IMR-90 (cell line): ENCODE results near the gene FAM241A. TPM values are rescaled to one million over a fixed set of nuclear protein-coding genes. Genes with fewer than 3 reads are reported as not detected.

Experiments used
- ATAC-seq: fragments of 200-7000 bp; cut with Tn5 transposase; 2 replicates; pipeline ENCODE4 v1.9.1; 2020; ENCODE audit warnings: low read depth, mild to moderate bottlenecking, moderate library complexity
- BruUV-seq: library from RNA; stranded (reverse); fragments of 400-500 nt; replicated peaks from 2 replicates; lab custom pipeline; 2021; lab: Mats Ljungman, UMichigan
- CTCF ChIA-PET: fragments of 300-600 bp; formaldehyde crosslinking; extraction: SDS; loops from one replicate; lab custom pipeline; 2021; ENCODE audit warnings: antibody characterized with exemption; lab: Yijun Ruan, JAX
- POLR2A ChIA-PET: fragments of 300-600 bp; sonication (Branson Sonifier 250); formaldehyde crosslinking; loops from one replicate; lab custom pipeline; 2022; ENCODE audit warnings: antibody characterized with exemption; ENCODE audit not compliant: unreplicated experiment; lab: Charles Lee
- DNase-seq: peaks from one replicate; pipeline ENCODE4 v3.0.0; 2013
- H2AFZ ChIP-seq: replicated peaks from 2 replicates; pipeline ENCODE3; 2013; ENCODE audit warnings: low read length, mild to moderate bottlenecking; ENCODE audit not compliant: poor library complexity
- H2AK5ac ChIP-seq: 2 replicates; pipeline ENCODE4 v1.6.1; 2013; ENCODE audit warnings: low read depth, low read length, inconsistent platforms
- H2AK9ac ChIP-seq: replicated peaks from 2 replicates; pipeline ENCODE3; 2013; ENCODE audit warnings: mild to moderate bottlenecking, low read depth, low read length, moderate library complexity; ENCODE audit not compliant: poor library complexity
- H2BK120ac ChIP-seq: 2 replicates; pipeline ENCODE4 v1.6.1; 2013; ENCODE audit warnings: low read depth, low read length, inconsistent platforms
- H2BK15ac ChIP-seq: 3 replicates; pipeline ENCODE4 v1.6.1; 2013; ENCODE audit warnings: low read depth, low read length, inconsistent platforms
- H2BK20ac ChIP-seq: 2 replicates; pipeline ENCODE4 v1.6.1; 2013; ENCODE audit warnings: low read depth, mild to moderate bottlenecking, inconsistent platforms, low read length, moderate library complexity
- H2BK5ac ChIP-seq: 2 replicates; pipeline ENCODE4 v1.6.1; 2013; ENCODE audit warnings: mild to moderate bottlenecking, low read depth, low read length, inconsistent platforms; ENCODE audit not compliant: poor library complexity, severe bottlenecking
- H3K14ac ChIP-seq: replicated peaks from 2 replicates; pipeline ENCODE4 v1.6.1; 2013; ENCODE audit warnings: low read depth, low read length, inconsistent platforms
- H3K18ac ChIP-seq: 2 replicates; pipeline ENCODE4 v1.6.1; 2013; ENCODE audit warnings: low read depth, low read length, control low read depth
- H3K23ac ChIP-seq: 2 replicates; pipeline ENCODE4 v1.6.1; 2013; ENCODE audit warnings: low read depth, low read length, inconsistent platforms
- H3K27ac ChIP-seq: 2 replicates; pipeline ENCODE4 v1.5.1; 2013; ENCODE audit warnings: mild to moderate bottlenecking, control low read depth, low read length; ENCODE audit not compliant: insufficient read depth
- H3K27me3 ChIP-seq: 2 replicates; pipeline ENCODE4 v1.6.1; 2013; ENCODE audit warnings: low read length; ENCODE audit not compliant: control insufficient read depth, insufficient read depth
- H3K36me3 ChIP-seq: 2 replicates; pipeline ENCODE4 v1.6.1; 2013; ENCODE audit warnings: low read length, mixed read lengths; ENCODE audit not compliant: control insufficient read depth, insufficient read depth
- H3K4ac ChIP-seq: 2 replicates; pipeline ENCODE4 v1.6.1; 2013; ENCODE audit warnings: low read depth, low read length, inconsistent platforms
- H3K4me1 ChIP-seq: 2 replicates; pipeline ENCODE4 v1.6.1; 2013; ENCODE audit warnings: low read length, mixed read lengths; ENCODE audit not compliant: control insufficient read depth, insufficient read depth
- H3K4me2 ChIP-seq: 2 replicates; pipeline ENCODE4 v1.6.1; 2013; ENCODE audit warnings: low read depth, mild to moderate bottlenecking, control low read depth, low read length, moderate library complexity
- H3K4me3 ChIP-seq: 2 replicates; pipeline ENCODE4 v1.5.1; 2013; ENCODE audit warnings: low read depth, mild to moderate bottlenecking, control low read depth, low read length, moderate library complexity; ENCODE audit not compliant: insufficient read depth
- H3K56ac ChIP-seq: 2 replicates; pipeline ENCODE4 v1.6.1; 2013; ENCODE audit warnings: low read length, inconsistent platforms; ENCODE audit not compliant: insufficient read depth; ENCODE audit errors: extremely low read depth
- H3K79me1 ChIP-seq, 2 experiments: 2 replicates each; pipeline ENCODE4 v1.6.1; 2013; ENCODE audit warnings: low read length in 2 of 2, inconsistent platforms in 1 of 2, low read depth in 1 of 2
- H3K9ac ChIP-seq: 2 replicates; pipeline ENCODE4 v1.6.1; 2013; ENCODE audit warnings: low read depth, low read length, control low read depth
- H3K9me1 ChIP-seq: 2 replicates; pipeline ENCODE4 v1.6.1; 2013; ENCODE audit warnings: low read length, inconsistent platforms; ENCODE audit not compliant: insufficient read depth
- H3K9me3 ChIP-seq: 2 replicates; pipeline ENCODE4 v1.6.1; 2013; ENCODE audit warnings: low read length; ENCODE audit not compliant: control insufficient read depth, insufficient read depth
- H4K20me1 ChIP-seq: 2 replicates; pipeline ENCODE4 v1.6.1; 2013; ENCODE audit warnings: low read length, inconsistent platforms; ENCODE audit not compliant: insufficient read depth
- H4K5ac ChIP-seq: 2 replicates; pipeline ENCODE4 v1.6.1; 2013; ENCODE audit warnings: mild to moderate bottlenecking, low read depth, low read length, control low read depth
- H4K8ac ChIP-seq, 2 experiments: 2 replicates each; pipeline ENCODE4 v1.6.1; 2013; ENCODE audit warnings: low read depth in 2 of 2, low read length in 2 of 2, control low read depth in 1 of 2, inconsistent platforms in 1 of 2
- H4K91ac ChIP-seq: 2 replicates; pipeline ENCODE4 v1.6.1; 2013; ENCODE audit warnings: low read depth, low read length, inconsistent platforms; ENCODE audit not compliant: insufficient read depth
- CEBPB ChIP-seq: IDR thresholded peaks from 2 replicates; pipeline ENCODE4 v1.6.1; 2012; ENCODE audit warnings: low read depth, low read length, improper control_type of control experiment
- FOS ChIP-seq: fragments of 150-350 bp; IDR thresholded peaks from 2 replicates; pipeline ENCODE4 v1.6.1; 2016; ENCODE audit warnings: low read depth, low read length
- MAFK ChIP-seq: IDR thresholded peaks from 2 replicates; pipeline ENCODE4 v1.6.1; 2012; ENCODE audit warnings: low read depth, low read length, improper control_type of control experiment
- MAZ ChIP-seq: IDR thresholded peaks from 2 replicates; pipeline ENCODE4 v1.6.1; 2012; ENCODE audit warnings: low read depth, mild to moderate bottlenecking, low read length, improper control_type of control experiment, moderate library complexity, borderline replicate concordance
- MXI1 ChIP-seq: IDR thresholded peaks from 2 replicates; pipeline ENCODE4 v1.6.1; 2012; ENCODE audit warnings: low read depth, mild to moderate bottlenecking, low read length, moderate library complexity, borderline replicate concordance
- RFX5 ChIP-seq: IDR thresholded peaks from 2 replicates; pipeline ENCODE4 v1.8.0; 2012; ENCODE audit warnings: low read depth, mild to moderate bottlenecking, low read length, moderate library complexity
- SMC3 ChIP-seq: fragments of 150-350 bp; IDR thresholded peaks from 2 replicates; pipeline ENCODE4 v1.6.1; 2016; ENCODE audit warnings: low read depth, mild to moderate bottlenecking, antibody characterized with exemption, low read length, moderate library complexity
- dilution Hi-C: fragments of 300-500 bp; cut with HindIII; formaldehyde crosslinking; loops from one replicate; pipeline ENCODE4 v1.14.3; 2018; ENCODE audit warnings: low sequenced_read_pairs; ENCODE audit not compliant: unreplicated experiment
- in situ Hi-C: fragments of 300-500 bp; cut with MboI; formaldehyde crosslinking; loops from 3 replicates; pipeline ENCODE4 v1.14.3; 2019; ENCODE audit warnings: low sequenced_read_pairs, inconsistent platforms, mixed read lengths
- intact Hi-C: fragments of 100-400 bp; cut with micrococcal nuclease; formaldehyde crosslinking; loops from 2 replicates; pipeline ENCODE4 v1.10.0; 2022
- polyA plus RNA-seq, 3 experiments: library from polyadenylated mRNA; depleted of rRNA; stranded (reverse); fragments of >200 nt; gene quantifications; 2 replicates each; pipeline ENCODE4 v1.2.3, GENCODE V29; 2012; ENCODE audit warnings: low replicate concordance in 1 of 3
- total RNA-seq: library from RNA; depleted of rRNA; stranded (reverse); fragments of >200 nt; gene quantifications from 2 replicates; pipeline ENCODE4 v1.2.3, GENCODE V29; 2012
- TF ChIP-seq, protein P1 (sequence below): fragments of 150-350 bp; IDR thresholded peaks from 2 replicates; pipeline ENCODE4 v1.6.1; 2016; ENCODE audit warnings: low read depth, mild to moderate bottlenecking, low read length, moderate library complexity, borderline replicate concordance
- TF ChIP-seq, protein P2 (sequence below): fragments of 150-350 bp; IDR thresholded peaks from 2 replicates; pipeline ENCODE4 v1.6.1; 2017; ENCODE audit warnings: mild to moderate bottlenecking, antibody characterized with exemption, low read length, low read depth
- TF ChIP-seq, protein P3 (sequence below): conservative IDR thresholded peaks from 2 replicates; pipeline ENCODE4 v1.5.1; 2012; ENCODE audit warnings: mild to moderate bottlenecking, low read depth, low read length, improper control_type of control experiment

Gene FAM241A
- total and polyA plus RNA-seq, 2 of the 4 experiments (the other 2 are of a cell fraction): under 0.01 to 0.24 TPM

DNA sequence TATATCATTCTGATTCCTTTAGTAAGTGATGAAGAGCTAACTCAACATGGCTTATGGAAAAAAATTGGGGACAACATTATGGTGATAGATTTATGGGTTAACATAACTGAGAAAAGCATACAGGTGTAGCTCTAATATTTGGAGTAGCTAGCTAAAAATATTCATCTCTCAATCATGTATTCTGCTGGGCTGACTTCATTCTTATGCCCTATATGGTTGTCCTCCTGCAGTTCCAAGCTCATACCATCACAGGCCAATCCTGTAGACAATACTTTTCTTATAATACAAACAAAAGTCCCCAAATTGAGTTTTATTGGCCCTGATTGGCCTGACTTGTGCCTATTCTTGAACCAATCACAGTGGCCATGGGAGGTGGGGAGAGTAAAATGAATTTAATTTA, 6.7 kb upstream of the FAM241A start:
- H2BK15ac ChIP-seq: no peak overlapping the region
- H3K4me3 ChIP-seq: no peak overlapping the region
- no peaks in the 10 kb centered on the region for H3K9me3 ChIP-seq
- H3K9ac ChIP-seq: no peak overlapping the region
- H3K23ac ChIP-seq: no peak overlapping the region
- dilution Hi-C loops (no loop called here), in situ Hi-C loops (no loop called here), intact Hi-C loops (no loop called here)
- H3K4me1 ChIP-seq: no peaks in the 10 kb centered on the region
- TF ChIP-seq, protein P1, sequence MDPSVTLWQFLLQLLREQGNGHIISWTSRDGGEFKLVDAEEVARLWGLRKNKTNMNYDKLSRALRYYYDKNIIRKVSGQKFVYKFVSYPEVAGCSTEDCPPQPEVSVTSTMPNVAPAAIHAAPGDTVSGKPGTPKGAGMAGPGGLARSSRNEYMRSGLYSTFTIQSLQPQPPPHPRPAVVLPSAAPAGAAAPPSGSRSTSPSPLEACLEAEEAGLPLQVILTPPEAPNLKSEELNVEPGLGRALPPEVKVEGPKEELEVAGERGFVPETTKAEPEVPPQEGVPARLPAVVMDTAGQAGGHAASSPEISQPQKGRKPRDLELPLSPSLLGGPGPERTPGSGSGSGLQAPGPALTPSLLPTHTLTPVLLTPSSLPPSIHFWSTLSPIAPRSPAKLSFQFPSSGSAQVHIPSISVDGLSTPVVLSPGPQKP: no peak
- TF ChIP-seq MXI1: no peak
- TF ChIP-seq RFX5: no peak
- TF ChIP-seq, protein P2, sequence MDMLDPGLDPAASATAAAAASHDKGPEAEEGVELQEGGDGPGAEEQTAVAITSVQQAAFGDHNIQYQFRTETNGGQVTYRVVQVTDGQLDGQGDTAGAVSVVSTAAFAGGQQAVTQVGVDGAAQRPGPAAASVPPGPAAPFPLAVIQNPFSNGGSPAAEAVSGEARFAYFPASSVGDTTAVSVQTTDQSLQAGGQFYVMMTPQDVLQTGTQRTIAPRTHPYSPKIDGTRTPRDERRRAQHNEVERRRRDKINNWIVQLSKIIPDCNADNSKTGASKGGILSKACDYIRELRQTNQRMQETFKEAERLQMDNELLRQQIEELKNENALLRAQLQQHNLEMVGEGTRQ: no peak
- no peak for TF ChIP-seq MAZ
- TF ChIP-seq, protein P3, sequence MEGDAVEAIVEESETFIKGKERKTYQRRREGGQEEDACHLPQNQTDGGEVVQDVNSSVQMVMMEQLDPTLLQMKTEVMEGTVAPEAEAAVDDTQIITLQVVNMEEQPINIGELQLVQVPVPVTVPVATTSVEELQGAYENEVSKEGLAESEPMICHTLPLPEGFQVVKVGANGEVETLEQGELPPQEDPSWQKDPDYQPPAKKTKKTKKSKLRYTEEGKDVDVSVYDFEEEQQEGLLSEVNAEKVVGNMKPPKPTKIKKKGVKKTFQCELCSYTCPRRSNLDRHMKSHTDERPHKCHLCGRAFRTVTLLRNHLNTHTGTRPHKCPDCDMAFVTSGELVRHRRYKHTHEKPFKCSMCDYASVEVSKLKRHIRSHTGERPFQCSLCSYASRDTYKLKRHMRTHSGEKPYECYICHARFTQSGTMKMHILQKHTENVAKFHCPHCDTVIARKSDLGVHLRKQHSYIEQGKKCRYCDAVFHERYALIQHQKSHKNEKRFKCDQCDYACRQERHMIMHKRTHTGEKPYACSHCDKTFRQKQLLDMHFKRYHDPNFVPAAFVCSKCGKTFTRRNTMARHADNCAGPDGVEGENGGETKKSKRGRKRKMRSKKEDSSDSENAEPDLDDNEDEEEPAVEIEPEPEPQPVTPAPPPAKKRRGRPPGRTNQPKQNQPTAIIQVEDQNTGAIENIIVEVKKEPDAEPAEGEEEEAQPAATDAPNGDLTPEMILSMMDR: no peak
- TF ChIP-seq MAFK: no peak
- TF ChIP-seq CEBPB: no peak
- TF ChIP-seq FOS: no peak
- no peak for TF ChIP-seq SMC3
- ChIA-PET POLR2A (no interaction called here), CTCF (no interaction called here)
- H3K18ac ChIP-seq: no peak overlapping the region
- H4K20me1 ChIP-seq: no peaks in the 10 kb centered on the region
- no peak overlapping the region for H3K4ac ChIP-seq
- BruUV-seq: no TSS peak
- H2BK20ac ChIP-seq: no peak overlapping the region
- no peak overlapping the region for H3K27ac ChIP-seq
- H3K36me3 ChIP-seq: no peaks in the 10 kb centered on the region
- no peak overlapping the region for H2BK120ac ChIP-seq
- H3K4me2 ChIP-seq: no peak overlapping the region
- H4K8ac ChIP-seq: no peak overlapping the region
- peaks cover 2% of the 10 kb centered on the region; the same call in 1 of the 2 replicates for H3K27me3 ChIP-seq
- ATAC-seq: no peak
- no peak overlapping the region for H4K91ac ChIP-seq
- H3K79me1 ChIP-seq: no peaks in the 10 kb centered on the region
- H2BK5ac ChIP-seq: no peak overlapping the region
- DNase-seq: no peak
- H3K56ac ChIP-seq: no peak overlapping the region
- no peak overlapping the region for H2AFZ ChIP-seq
- no peak overlapping the region for H2AK9ac ChIP-seq
- no peak overlapping the region for H4K5ac ChIP-seq
- H2AK5ac ChIP-seq: no peak overlapping the region
- H3K9me1 ChIP-seq: no peaks in the 10 kb centered on the region
- no peak overlapping the region for H3K14ac ChIP-seq
